HG03280 (cell line): ENCODE measurements around the gene SCGB1D1.

ENCODE experiments used
- ATAC-seq: cut with Tn5 transposase; IDR thresholded peaks from one replicate; pipeline ENCODE4 v1.9.1; 2021; ENCODE audit warnings: mild to moderate bottlenecking, moderate library complexity; ENCODE audit not compliant: unreplicated experiment

The SCGB1D1 gene

DNA sequence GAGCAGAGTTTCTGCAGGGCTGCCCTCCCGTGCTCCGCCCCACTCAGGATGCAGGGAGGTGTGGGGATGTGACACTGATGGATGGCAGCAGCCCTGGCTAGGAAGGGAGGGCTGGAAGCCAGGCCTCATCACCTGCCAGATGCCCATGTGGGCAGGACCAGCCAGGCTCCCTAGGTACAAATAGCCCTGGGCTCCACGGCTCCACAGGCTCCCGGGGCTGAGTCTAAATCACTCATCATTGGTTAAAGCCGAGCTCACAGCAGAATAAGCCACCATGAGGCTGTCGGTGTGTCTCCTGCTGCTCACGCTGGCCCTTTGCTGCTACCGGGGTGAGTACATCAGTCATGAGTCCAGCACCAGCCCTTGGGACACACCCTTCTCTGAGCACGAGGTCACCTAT lies at the start of gene SCGB1D1:
TSS of gene SCGB1D1 (plus strand) at position 206 of the 400 bp plus-strand sequence. CDS start at position 275, 69 bp downstream.
- ATAC-seq = no peak

GRCh38 chr11:62140304-62141110 lies 49.5 kb upstream of the SCGB1D1 start:
- no peak for ATAC-seq

- no peak for ATAC-seq
Observed at GRCh38 chr11:62141111-62142042, 48.6 kb upstream of the SCGB1D1 start.

GRCh38 chr11:62142043-62142375 lies 48.0 kb upstream of the SCGB1D1 start:
- no peak for ATAC-seq

- no peak for ATAC-seq
Observed at GRCh38 chr11:62142921-62143320, 47.1 kb upstream of the SCGB1D1 start.

DNA sequence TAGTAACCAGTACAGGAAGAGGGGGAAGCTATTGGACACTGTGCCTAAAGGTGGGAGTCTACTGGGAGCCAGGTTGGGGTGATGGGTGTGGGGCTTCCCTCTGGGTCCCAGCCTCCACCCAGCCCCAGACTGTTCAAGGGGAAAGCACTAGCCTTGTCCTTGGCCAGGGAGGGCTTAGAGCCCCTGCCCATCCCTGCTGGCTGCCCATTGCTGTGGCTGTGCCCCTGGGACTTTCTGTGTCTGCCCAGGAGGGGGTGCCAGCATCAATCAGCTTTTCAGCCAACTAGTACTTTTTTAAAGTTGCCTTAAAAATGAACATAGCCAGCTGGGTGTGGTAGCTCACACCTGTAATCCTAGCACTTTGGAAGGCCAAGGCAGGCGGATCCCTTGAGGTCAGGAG lies 46.3 kb upstream of the SCGB1D1 start:
- no peak for ATAC-seq

DNA sequence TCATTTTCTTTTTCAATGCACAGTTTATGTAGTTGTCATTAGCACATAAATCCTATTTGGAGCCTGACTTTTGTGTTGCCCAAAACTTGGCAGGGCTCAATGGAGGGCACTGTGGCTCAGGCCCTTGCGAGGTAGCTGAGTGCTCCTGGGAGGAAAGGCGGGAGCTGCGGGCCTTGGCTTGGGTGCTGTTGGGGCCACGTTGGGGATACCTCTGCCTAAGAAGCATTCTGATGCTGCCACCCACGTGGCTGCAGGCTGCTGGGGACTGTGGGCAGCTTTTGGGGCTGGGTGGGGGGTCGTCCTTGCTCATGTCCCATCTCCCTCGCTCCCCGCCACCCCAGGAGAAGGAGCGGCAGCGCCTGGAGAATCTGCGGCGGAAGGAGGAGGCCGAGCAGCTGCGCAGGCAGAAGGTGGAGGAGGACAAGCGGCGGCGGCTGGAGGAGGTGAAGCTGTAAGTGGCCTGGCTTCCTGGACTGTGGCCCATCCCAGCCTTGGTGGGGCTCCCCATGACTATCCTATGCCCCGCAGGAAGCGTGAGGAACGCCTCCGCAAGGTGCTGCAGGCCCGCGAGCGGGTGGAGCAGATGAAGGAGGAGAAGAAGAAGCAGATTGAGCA lies 45.3 kb upstream of the SCGB1D1 start:
- ATAC-seq = no peak

- no peak for ATAC-seq
Observed at GRCh38 chr11:62145261-62145871, 44.6 kb upstream of the SCGB1D1 start.

GRCh38 chr11:62146476-62147200 lies 43.4 kb upstream of the SCGB1D1 start:
- ATAC-seq = no peak

DNA sequence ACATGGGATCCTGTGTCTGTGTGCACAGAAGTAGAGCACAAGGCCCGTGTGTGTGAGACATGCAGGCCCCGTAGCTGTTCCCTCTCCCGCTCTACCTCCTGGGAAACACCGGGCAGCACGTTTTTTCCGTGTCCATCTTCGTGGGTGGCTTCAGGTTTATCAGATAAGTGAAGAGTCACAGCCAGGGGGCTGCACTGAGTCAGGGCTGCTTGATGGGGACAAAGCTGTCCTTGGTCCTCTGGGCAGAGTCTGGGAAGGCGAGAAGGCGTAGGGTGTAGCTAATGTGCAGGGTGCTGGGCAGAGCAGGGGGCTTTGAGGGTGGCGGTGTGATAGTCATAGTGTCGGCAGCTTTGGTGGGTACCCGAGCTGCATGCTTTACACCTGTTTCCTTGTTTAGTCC lies 42.5 kb upstream of the SCGB1D1 start:
- ATAC-seq = no peak

- ATAC-seq = no peak
Observed at GRCh38 chr11:62148271-62148980, 41.6 kb upstream of the SCGB1D1 start.

- no peak for ATAC-seq
Observed at GRCh38 chr11:62149986-62150886, 39.8 kb upstream of the SCGB1D1 start.

- no peak for ATAC-seq
Observed at GRCh38 chr11:62150887-62151736, 38.9 kb upstream of the SCGB1D1 start.

GRCh38 chr11:62151737-62152102 lies 38.3 kb upstream of the SCGB1D1 start:
- no peak for ATAC-seq

- ATAC-seq = no peak
Observed at GRCh38 chr11:62152245-62153086, 37.5 kb upstream of the SCGB1D1 start.

GRCh38 chr11:62153087-62153395 lies 37.0 kb upstream of the SCGB1D1 start:
- no peak for ATAC-seq

GRCh38 chr11:62153617-62154016 lies 36.4 kb upstream of the SCGB1D1 start:
- ATAC-seq = no peak
